ENCODE measurements around the gene UNC80. TPM values are rescaled to one million over a fixed set of nuclear protein-coding genes. Genes with fewer than 3 reads are reported as not detected.

The UNC80 gene
- total RNA-seq, 4 donors from 2014 or later = under 0.01 TPM; not detected in 3

DNA sequence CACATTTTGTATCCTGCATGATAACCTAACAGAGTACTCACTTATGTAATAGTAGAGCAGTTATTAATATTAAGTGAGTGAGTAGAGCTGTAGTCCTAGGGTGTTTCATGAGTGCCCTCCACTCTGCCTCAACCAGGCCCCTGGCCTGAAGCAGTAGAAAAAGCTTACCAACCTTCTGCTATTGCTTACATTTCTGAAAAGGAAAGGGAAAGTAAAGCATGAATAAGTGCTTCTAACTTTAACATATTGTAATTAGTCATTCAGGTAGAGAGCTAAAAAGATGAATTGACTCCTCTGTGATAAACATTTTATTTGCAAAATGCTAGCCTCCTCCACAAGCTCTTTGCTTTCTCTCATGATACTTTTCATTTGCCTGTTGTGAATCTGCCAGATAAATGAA is 136.1 kb downstream of the UNC80 start:
- TF ChIP-seq, protein P1, sequence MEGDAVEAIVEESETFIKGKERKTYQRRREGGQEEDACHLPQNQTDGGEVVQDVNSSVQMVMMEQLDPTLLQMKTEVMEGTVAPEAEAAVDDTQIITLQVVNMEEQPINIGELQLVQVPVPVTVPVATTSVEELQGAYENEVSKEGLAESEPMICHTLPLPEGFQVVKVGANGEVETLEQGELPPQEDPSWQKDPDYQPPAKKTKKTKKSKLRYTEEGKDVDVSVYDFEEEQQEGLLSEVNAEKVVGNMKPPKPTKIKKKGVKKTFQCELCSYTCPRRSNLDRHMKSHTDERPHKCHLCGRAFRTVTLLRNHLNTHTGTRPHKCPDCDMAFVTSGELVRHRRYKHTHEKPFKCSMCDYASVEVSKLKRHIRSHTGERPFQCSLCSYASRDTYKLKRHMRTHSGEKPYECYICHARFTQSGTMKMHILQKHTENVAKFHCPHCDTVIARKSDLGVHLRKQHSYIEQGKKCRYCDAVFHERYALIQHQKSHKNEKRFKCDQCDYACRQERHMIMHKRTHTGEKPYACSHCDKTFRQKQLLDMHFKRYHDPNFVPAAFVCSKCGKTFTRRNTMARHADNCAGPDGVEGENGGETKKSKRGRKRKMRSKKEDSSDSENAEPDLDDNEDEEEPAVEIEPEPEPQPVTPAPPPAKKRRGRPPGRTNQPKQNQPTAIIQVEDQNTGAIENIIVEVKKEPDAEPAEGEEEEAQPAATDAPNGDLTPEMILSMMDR (IDR thresholded peaks at IDR 0.05; ENCODE audit: low read depth) = no peak

- TF ChIP-seq, protein P1 (IDR thresholded peaks at IDR 0.05; ENCODE audit: low read depth) = no peak
Measured at GRCh38 chr2:209908511-209908910, 136.9 kb downstream of the UNC80 start.

DNA sequence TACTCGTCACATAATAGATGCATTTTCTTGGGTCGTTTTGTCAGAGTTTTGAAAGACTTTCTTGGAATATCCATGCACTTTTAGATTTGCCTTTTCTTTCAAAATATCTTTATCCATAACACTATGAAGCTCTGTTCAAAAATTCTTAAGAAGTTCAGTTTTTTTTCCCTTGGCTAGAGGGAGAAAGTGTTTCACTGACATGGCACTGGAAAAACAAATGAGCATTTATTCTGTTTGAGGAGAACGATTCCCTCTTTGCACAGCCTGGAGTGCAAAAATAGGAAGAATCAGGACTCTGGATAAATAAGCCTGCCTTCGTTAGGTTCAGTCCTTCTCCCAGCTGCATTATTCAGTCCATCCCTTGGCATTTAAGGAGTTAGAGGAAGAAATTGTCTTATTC is 139.9 kb downstream of the UNC80 start:
- TF ChIP-seq, protein P1 (IDR thresholded peaks at IDR 0.05; ENCODE audit: low read depth) = no peak

- TF ChIP-seq, protein P1 (IDR thresholded peaks at IDR 0.05; ENCODE audit: low read depth) = no peak
Measured at GRCh38 chr2:209913786-209914345, 142.2 kb downstream of the UNC80 start.

- TF ChIP-seq, protein P1 (IDR thresholded peaks at IDR 0.05; ENCODE audit: low read depth) = no peak
Measured at GRCh38 chr2:209917154-209917771, 145.6 kb downstream of the UNC80 start.

DNA sequence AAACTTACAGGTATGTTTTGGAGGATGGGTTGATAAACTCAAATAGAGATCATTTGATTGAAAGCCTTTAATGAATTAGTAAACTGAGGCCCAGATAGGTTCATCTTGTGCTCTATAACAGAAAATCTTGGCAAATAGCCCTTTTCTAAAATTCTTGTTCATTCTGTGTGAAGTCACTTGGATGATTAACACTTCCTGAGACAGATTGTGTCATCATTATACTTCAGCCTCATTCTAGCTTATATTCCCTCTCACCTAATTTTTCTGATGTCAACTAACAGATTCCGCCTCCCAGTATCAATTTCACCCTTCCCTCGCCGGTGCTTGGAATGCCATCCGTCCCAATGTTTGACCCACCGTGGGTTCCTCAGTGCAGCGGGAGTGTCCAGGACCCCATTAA is 146.6 kb downstream of the UNC80 start:
- TF ChIP-seq, protein P1 (IDR thresholded peaks at IDR 0.05; ENCODE audit: low read depth) = no peak

DNA sequence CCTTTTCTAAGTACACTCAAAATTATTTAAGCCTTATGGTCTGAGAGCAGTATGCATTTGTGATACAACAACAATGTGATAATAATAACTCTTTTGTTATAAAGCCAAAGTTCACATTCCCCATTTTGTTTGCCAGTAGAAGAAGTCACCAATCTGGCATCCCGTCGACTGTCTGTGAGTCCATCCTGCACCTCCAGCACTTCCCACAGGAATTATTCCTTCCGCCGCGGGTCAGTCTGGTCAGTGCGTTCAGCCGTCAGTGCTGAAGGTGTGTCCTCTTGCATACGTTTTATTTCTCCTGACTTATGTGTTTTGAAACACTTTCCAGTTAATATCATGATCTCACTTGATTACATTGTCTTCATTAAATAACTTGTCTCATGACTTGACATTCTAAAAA is 150.5 kb downstream of the UNC80 start:
- TF ChIP-seq, protein P1 (IDR thresholded peaks at IDR 0.05; ENCODE audit: low read depth) = no peak
